HG03280 (cell line): Measurements from ENCODE around the gene ELMO1.
A peak's percentile ranks its signal among the peaks of the same experiment; 100 is the strongest.

Experiments used
- ATAC-seq: cut with Tn5 transposase; IDR thresholded peaks from one replicate; pipeline ENCODE4 v1.9.1; 2021; ENCODE audit warnings: mild to moderate bottlenecking, moderate library complexity; ENCODE audit not compliant: unreplicated experiment

The ELMO1 gene

DNA sequence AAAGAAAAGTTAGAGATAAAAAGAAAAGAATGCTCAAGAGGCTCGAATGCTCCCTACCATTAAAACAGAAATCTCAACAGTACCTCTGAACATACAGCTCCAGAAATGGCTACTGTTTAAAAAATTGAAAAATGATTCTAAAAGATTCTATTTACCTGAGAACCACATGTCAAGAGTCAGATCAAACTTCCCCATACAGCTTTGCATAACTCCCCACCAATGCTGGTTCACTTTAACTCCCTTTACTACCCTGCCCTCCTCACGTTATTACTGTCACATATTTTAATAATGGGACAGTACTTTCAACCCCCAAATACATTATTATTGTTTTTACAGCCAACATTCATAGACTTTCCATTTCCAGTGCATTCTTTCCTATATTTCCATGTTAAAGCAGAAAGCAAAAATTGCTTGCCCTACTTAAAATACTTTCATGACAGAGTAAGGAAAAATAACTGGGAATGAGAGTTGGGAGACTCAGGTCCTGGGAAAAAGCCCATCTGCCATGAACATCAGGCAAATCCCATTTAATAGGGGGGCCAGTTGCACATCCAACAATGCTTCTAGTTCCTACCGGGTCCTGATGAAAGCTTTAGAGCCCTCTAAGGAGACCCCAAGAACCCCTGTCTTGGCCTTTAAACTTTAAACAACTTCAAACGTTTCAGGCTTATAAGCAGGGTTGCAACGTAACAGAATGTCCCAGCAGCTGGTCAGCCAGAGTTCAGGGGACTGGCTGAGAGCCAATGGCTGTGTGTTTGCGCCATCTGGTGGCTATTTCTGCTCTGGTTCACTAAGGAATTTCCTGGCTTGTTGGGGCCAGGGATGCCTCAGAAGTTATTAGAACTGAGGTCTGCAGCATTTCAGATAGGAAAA lies 247.4 kb downstream of the ELMO1 start:
- peak; percentile 53 for ATAC-seq

DNA sequence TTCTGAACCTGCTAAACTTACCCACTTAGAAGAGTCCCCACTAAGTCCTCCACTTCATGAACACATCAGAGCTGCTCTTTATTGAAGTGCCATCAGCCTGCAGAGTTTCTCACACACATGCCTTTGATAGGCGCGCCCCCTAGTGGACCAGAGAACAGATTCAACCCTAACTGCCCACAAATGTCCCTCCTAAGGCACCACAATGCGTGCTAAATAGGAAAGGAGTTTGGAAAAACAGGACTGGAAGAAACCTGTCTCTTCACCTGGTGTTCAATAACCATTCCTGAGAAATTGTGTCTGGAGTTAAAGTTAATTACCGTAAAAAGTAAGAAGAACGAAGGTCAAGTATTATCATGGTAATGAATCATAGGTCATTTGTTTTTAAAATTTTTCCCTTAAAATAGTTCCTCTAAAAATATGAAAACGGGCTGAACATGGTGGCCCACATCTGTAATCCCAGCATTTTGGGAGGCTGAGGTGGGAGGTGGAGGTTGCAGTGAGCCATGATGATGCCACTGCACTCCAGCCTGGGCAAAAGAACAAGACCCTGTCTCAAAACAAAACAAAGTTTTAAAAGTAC lies 249.7 kb downstream of the ELMO1 start:
- ATAC-seq = peak; percentile 68

DNA sequence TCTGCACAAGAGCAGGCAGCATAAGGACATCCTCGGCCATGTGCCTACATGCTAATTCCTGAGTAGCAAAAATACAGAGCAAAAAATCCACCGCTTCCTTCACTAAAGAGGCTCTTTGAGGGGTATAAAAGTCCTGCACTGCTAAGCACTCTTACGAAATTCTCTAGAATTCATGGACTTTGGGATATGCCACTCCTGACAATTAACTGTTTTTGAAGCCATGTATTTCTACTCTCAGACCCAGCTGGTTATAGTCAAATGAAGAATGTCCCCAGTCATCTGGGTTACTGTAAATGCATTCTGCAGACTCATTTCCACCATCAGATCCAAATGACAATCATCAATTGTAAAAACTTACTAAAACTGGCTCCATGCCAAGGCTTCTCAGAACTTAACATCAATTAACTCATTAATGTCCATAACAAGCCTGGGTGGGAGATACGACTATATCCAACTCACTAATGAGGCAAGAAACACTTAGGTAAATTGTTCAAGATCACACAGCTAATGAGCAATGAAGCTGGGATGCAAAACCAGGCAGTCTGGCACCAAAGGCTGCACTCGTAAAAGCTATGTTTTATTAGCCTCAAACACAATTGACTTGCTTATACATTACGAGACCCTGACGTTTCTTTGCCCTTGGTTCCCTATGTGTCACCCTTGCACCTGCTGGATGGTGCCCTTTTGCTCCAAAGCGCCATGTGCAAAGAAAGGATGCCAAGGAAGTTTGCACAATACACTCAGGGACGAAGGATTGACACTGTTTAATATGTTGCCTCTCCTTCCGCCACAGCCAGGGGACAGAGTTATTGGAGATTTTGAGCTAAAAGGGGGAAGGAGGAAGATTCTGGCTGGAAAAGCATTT lies 250.4 kb downstream of the ELMO1 start:
- ATAC-seq = no peak

DNA sequence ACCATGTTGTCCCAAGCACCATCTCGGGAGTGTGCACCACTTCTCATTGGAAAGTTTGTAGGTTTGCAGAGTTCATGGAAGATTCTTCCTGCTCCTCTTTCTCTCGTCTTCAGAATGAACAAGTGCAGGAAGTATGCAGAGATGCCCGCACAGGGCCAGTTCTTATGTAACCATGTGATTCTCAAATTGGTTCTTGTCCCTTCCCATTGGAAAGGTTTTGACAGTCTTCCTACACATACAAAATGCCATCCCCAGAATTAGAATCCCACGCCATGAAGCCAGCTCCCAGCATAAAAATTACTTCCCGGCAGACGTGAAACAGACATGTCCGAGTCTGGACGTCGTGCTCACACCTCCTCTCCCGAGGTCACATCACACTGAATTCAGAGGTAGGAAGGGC lies 251.6 kb downstream of the ELMO1 start:
- ATAC-seq = no peak

DNA sequence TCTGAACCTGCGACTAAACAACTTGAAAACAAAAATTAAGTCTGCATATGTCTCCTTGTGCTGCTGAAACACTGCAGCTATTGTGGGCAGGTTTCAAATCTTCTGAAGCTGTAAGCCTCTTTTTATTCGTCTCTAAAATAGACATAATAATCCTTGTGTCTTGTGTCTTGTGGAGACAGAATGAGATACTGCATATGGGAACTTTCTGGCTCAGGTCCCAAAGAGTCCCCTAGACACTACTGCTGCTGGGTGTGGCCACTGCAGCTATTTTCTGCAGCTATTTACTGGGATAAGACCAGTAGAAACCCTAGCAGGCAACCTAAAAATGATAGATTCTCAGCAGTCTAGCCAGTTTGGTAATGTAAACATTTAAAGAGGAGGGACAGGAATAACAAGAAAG lies 252.0 kb downstream of the ELMO1 start:
- ATAC-seq = no peak

- ATAC-seq = no peak
Observed at GRCh38 chr7:37195388-37195787, 253.3 kb downstream of the ELMO1 start.

GRCh38 chr7:37194943-37195342 lies 253.7 kb downstream of the ELMO1 start:
- no peak for ATAC-seq

DNA sequence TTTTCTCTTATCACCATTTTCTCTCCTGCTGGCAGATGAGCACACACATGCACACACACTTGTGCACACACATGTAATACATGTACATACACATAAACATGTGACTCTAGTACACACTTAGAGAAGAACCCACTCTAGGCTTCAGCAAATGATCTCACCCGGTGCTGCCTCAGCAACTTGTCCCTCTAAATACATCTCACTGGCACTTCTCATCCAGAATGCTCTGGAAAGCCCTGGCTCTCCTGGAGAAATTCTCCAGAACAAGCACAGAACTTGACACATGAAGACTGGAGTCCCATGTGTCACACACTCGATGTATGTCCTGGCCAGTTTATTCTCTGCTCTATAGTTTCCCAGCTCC lies 254.9 kb downstream of the ELMO1 start:
- no peak for ATAC-seq

DNA sequence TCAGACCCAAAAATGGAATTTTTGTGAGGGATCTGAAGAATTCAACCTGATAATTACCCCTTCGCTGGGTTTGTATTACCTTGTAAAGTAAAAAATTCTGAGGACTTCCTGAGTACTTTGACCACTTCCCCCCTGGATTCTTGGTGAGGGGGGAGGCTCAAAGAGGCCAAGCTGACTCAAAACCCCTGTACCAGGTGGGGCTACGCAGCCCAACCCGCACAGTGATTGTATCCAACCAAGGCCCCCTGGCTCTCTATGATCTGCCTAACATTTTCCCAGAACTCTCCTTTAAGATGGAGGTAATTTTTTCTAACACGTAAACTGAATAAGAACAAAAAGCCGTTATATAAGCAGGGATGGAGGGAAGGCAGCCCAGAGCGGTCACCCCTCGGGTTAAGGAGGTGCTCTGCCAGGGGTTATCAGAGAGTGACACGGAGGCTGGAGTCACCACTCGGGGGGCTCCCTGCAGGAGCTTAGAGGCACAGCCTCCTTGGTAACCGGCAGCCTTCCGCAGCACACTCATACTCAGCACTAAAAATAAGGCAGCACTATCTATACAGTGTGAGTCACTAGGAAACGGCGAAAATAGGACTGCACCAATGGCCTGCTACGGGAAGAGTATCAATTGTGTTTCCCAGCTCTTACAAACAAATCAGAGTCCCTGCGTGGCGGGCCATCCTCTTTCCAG lies 255.4 kb downstream of the ELMO1 start:
- no peak for ATAC-seq

DNA sequence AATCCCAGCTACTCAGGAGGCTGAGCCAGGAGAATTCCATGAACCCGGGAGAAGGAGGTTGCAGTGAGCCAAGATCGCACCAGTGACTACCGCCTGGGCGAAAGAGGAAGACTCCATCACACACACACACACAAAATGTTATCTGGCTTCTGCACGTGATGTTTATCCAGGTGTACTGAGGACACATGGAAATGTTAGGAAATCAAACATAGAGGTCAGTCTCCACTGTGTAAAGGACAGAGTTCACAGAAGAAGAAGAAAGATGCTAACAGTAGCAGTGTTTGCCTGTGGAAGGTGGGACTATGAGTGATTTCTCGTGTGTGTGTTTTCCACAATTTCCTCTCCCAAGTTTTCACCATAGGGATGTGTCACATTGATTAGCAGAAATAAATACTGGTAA lies 256.9 kb downstream of the ELMO1 start:
- no peak for ATAC-seq

- no peak for ATAC-seq
Observed at GRCh38 chr7:37187179-37187578, 261.5 kb downstream of the ELMO1 start.

GRCh38 chr7:37186753-37187152 lies 261.9 kb downstream of the ELMO1 start:
- no peak for ATAC-seq

- ATAC-seq = no peak
Observed at GRCh38 chr7:37181550-37181932, 267.1 kb downstream of the ELMO1 start.

DNA sequence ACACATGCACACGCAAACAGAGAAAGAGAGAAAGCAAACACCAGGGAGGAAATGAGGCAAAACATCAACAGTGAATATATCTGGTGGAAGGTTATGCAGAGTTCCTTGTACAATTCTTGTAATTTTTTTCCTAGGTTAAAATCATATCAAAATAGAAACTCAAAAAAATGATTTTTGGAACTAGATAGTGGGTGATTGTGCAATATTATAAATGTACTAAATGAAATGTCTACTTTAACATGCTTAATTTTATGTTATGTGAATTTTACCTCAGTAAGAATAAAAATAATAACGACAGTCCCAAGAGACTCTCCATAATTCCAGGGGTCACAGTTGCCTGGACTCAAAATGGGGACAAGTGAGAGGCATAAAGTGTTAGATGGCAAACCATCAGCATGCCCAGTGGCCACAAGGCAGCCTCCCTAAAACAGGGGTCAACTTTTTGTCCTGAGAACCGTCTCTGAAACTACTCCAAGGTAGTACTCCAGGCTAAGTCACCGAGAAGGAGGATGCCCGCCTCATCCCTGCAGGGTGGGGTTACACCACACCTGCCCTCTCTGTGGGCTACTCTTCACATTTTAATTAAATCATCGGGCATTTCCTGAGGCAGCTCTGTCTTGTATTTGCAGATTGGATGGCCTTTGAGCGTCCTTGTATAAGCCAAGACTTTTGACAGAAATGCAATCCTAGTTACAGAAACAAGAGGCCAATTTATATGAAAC lies 267.7 kb downstream of the ELMO1 start:
- no peak for ATAC-seq

GRCh38 chr7:37176079-37176478 lies 272.6 kb downstream of the ELMO1 start:
- ATAC-seq = no peak

- no peak for ATAC-seq
Observed at GRCh38 chr7:37174460-37174859, 274.2 kb downstream of the ELMO1 start.

- no peak for ATAC-seq
Observed at GRCh38 chr7:37173670-37174069, 275.0 kb downstream of the ELMO1 start.

GRCh38 chr7:37162106-37162505 lies 286.6 kb downstream of the ELMO1 start:
- ATAC-seq = no peak

DNA sequence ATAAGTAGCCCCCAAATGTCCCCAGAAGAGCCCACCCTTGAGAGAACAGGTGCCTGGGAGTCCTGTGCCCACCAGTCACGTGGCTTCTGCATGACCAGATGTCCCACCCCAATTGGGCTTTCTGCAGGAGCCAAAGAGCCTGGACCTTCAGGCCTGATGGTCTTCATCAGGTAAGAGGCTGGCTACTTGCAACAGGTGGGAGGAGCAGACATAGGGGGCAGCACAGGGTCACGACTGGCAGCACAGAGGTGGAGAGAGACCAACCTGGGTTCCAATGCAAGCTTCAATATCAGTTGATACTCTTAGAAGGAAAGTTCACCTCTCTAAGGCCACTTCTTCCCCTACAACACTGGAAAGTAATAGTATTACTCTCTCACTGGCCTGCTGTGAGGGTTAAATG lies 288.0 kb downstream of the ELMO1 start:
- no peak for ATAC-seq

GRCh38 chr7:37153376-37153775 lies 295.3 kb downstream of the ELMO1 start:
- no peak for ATAC-seq
